ENCODE measurements around the gene TTC4.

TTC4 gene

DNA sequence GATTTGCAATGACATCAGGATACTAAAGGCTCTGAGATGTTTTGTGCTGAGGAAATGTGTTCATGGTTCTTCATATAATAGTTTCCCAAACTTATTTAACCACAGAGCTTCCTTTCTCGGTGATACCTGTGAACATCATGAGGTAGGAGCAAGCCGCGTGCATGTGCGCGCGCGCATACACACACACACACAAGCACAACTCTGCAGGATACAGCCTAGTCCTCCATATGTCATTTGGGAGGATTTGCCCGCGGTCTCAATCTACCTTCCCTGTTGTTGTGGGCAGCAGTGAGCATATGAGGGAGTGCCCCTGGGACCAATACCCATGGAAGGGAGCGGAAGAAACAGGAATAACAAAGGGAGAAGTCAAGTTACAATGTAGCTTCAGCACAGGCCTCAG, 12.2 kb upstream of the TTC4 start:
- no peak for DNase-seq (ENCODE audit: insufficient read length, low spot score)
- no peak for FAIRE-seq

- FAIRE-seq (no peak), DNase-seq (ENCODE audit: insufficient read length, low spot score) (no peak)
Observed at GRCh38 chr1:54705153-54705552, 10.5 kb upstream of the TTC4 start.

- DNase-seq (ENCODE audit: insufficient read length, low spot score) = no peak
- no peak for FAIRE-seq
Observed at GRCh38 chr1:54706419-54706818, 9.2 kb upstream of the TTC4 start.

- FAIRE-seq = no peak
- DNase-seq (ENCODE audit: insufficient read length, low spot score) = no peak
Observed at GRCh38 chr1:54708385-54708784, 7.3 kb upstream of the TTC4 start.

DNA sequence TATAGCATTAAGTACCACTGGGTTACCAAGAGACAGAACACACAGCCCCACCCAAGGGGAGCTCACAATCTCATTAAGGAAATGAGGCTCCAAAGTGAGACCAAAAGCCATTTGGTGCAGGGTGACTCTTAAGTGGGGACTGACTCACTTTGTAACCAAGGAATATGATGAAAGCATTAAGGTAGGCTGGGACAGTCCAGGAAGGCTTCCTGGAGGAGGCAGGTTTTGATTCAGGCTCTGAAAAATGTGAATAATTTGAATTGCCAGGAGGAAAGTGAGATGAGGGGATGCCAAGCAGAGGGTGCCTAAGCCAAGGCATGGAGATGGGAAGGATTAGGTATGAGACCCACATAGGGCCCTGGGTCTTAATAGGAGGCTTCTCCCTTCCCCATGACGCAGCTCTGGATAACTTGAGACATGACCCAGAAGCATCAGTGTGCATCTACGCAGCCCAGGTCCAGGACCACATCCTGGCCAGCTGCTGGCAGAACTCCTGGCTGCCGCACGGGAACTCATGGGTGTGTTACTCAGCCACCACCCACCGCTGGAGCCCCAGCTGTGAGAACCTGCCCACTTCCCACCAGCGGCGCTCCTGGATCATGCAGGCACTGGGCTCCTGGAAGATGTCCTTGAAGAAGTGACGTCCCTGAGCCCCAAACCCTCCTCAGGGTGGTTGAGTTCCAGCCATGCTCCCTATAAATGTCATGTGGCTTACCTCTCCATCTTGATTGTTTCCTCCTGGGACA, 5.9 kb upstream of the TTC4 start:
- DNase-seq (ENCODE audit: insufficient read length, low spot score) = no peak
- FAIRE-seq = no peak

DNA sequence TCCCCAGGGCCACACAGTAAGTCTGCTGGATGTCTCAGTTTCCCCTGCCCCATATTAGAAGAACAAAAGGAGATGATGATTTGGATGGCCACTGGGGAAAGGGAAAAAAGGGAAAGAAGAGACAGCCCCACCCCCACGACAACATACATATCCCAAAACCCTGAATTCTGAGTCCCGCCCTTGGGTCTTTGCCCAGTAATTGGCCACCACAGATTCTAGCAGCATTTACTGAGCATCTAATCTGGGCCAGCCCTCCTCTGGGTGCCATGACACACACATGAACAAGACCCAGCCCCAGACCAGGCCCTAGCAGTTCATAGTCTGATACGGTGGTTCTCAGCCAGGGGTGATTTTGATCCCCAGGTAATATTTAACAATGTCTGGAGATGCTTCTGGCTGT, 5.2 kb upstream of the TTC4 start:
- DNase-seq (ENCODE audit: insufficient read length, low spot score) (no peak), FAIRE-seq (no peak)

DNA sequence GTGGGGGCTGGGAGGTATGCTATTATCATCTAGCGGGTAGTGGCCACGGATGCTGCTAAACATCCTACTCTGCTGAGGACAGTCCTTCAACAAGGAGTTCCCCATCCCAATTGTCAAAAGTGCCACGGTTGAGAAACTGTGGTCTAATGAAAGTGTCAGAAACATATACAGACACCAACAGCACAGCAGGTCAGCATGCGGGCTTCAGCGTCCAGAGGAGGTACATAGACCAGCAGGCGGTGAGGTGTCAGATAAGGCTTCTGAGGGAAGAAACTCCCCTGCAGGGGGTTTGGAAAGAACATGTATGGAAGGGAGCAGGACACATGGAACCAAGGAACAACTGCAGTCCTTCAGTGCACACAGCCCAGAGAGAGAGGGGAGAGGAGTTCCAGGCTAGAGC, 4.8 kb upstream of the TTC4 start:
- DNase-seq (ENCODE audit: insufficient read length, low spot score) = no peak
- FAIRE-seq = no peak

GRCh38 chr1:54711536-54711935, 4.1 kb upstream of the TTC4 start:
- no peak for FAIRE-seq

GRCh38 chr1:54714881-54715492, 674 bp upstream of the TTC4 start:
- peak; percentile 42 for FAIRE-seq
- DNase-seq (ENCODE audit: insufficient read length, low spot score) = no peak

More at GRCh38 chr1:54711536-54711935, 4.1 kb upstream of the TTC4 start:
- DNase-seq (ENCODE audit: insufficient read length, low spot score) = no peak

GRCh38 chr1:54716299-54717047, 812 bp downstream of the TTC4 start:
- DNase-seq (ENCODE audit: insufficient read length, low spot score) (no peak), FAIRE-seq (peak; percentile 72)

DNA sequence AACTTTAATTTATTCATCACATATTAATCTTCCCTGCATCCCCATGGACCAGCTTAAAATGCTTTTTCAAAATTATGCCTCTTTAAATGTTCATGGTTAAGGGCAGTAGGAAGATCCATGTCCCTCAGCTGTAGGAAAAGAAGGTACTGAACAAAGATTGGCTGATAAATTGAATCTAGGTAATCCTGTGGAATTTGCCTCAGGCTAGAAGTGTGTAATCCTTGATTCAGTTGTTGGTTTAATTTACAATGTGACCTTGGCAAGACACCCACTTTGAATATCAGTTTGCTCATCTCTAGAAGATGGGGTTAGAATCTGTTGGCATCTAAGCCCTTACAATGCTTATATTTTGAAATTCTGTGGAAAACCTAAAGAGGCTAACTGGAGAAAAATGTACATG, 6.1 kb downstream of the TTC4 start:
- no peak for DNase-seq (ENCODE audit: insufficient read length, low spot score)
- no peak for FAIRE-seq

DNA sequence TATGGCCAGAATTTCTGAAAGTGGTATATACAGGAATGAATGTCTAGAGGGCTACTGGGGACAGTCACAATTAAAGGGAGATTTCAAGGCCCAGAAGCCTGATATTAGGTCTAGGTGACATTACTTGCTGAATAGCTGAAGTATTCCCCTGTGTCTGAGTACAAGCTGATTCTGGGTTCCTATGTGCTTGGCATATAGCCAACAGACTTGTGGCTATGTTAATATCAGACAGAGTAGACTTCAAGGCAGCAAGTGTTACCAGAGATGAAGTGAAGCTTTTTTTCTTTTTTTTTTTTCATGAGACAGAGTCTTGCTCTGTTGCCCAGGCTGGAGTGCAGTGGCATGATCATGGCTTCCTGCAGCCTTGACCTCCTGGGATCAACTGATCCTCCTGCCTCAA, 8.3 kb downstream of the TTC4 start:
- no peak for DNase-seq (ENCODE audit: insufficient read length, low spot score)
- no peak for FAIRE-seq

DNA sequence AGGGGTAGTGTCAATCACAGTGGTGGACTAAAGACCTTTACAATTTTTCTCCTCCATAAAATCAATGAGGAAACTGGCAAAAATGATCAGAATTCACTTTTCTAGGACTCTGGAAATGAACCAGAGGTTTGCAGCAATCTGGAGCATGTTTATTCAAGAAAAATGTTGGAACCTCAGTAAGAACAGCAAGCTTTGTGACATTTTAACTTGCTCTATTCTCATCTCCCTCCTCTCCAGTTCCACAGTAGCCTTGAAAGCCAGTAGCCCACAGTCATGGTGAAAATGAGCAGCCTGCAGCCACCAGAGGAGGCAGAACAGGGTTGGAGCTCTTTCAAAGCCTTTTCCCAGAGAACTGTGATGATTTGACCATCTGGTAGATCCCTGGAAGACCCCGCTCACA, 9.1 kb downstream of the TTC4 start:
- DNase-seq (ENCODE audit: insufficient read length, low spot score) = no peak

DNA sequence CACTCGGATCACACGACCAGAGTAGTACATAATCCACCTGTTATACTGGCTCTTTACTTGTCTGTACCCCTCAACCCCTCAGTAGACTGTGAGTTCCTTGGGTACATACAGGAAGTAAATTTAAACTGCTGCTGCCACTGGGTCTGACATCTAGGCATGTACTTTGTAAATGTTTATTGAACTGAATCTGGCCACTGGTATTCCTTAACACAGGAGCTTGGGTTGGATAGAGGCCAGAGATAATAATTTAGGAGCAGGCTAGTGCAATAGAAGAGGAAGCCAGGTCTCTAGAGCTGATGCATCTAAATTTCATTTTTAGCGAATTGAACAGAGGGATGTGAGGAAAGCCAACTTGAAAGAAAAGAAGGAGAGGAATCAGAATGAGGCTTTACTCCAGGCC, 12.4 kb downstream of the TTC4 start:
- DNase-seq (ENCODE audit: insufficient read length, low spot score) (no peak), FAIRE-seq (no peak)

More for the DNA sequence above, 9.1 kb downstream of the TTC4 start:
- no peak for FAIRE-seq

DNA sequence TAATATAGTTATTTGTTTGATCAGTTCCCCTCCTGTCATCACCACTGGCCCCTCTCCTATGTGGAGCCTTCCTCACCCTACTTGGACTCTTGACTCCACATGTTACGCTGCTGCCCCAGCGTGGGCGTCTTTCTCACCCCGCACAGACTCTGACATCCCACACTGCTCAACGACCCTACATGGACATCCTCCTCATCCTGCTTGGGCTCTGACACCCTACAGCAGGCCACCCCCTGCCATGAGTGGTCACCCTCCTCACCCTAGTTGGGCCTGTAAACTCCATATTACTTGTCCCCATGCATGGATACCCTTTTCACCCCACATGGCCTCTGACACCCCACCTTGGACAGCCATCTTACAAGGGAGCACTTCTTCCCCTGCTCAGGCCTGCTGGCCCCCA, 21.0 kb downstream of the TTC4 start:
- DNase-seq (ENCODE audit: insufficient read length, low spot score) = no peak
- FAIRE-seq = no peak

GRCh38 chr1:54738244-54738643, 22.6 kb downstream of the TTC4 start:
- FAIRE-seq (no peak), DNase-seq (ENCODE audit: insufficient read length, low spot score) (no peak)

- FAIRE-seq (no peak), DNase-seq (ENCODE audit: insufficient read length, low spot score) (no peak)
Observed at GRCh38 chr1:54741531-54741930, 25.9 kb downstream of the TTC4 start.

GRCh38 chr1:54742282-54742681, 26.6 kb downstream of the TTC4 start:
- FAIRE-seq = no peak
- no peak for DNase-seq (ENCODE audit: insufficient read length, low spot score)

DNA sequence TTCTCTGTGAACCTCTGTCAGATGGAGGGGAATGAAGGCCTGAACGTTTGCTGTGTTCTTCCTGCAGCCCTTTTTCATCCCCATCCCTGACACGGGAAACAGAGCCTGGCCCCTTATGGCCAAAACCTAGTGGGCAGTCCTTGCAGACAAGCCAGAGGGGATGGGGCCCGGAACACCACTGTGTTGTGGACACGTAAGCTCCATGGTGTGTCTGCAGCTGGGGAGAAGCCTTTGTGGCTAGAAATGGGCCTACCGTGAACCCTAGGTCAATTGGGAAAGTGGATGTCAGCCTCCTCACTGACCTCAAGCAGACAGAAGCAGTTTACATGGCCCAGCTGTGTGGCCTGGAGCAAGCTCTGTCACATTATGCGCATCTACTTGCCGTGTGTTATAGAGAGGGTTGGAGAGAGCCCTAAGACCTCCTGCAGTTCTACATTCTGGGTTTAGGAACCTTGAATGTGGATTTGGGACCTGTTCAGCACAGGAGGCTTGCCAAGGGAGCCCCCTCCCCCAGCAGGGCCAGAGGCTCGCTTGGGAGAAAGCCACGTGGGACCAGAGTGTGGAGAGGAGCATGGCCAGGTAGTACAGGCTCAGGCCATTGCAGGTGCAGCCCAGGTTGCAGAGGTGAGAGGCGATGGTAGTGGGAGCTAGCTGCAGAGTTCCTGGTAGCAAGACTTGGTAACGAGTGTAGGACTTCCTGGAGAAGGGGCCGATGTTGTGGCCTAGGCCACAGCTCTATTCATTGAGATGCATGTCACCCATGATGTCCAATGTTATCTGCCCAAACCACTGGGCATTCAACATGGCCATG, 28.0 kb downstream of the TTC4 start:
- no peak for FAIRE-seq

GRCh38 chr1:54744696-54745095, 29.0 kb downstream of the TTC4 start:
- FAIRE-seq = no peak
- no peak for DNase-seq (ENCODE audit: insufficient read length, low spot score)

More for the DNA sequence above, 28.0 kb downstream of the TTC4 start:
- DNase-seq (ENCODE audit: insufficient read length, low spot score) = no peak

- FAIRE-seq (no peak), DNase-seq (ENCODE audit: insufficient read length, low spot score) (no peak)
Observed at GRCh38 chr1:54745274-54745673, 29.6 kb downstream of the TTC4 start.

Measured in GM19239 (cell line).